Measurements from ENCODE around the gene OTOS.

Gene OTOS

DNA sequence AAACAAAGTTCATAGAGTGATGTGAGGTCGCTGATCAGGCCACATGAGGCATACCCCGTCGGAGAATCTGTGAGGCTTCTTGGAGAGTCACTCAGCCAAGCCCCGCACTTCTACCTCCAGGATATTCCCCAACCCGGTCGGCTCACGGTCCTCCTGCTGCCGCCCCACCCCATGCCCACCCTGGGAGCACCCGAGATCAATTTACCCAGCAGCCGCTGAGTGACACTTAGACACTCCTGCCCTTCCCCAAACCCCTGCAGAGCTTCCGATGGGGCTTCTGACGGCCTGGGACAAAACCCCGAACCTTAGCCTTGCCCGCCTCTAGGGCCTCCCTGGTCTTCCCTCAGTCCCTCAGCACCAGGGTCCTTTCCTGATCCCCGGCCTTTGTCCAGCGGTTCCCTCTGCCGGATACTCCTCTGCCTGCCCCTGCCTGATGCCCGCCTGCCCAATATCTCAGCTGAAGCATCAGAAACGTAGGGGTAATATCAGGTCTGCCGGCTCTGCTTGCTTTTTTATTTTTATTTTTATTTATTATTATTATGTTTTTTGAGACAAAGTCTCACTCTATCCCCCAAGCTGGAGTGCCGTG, 18.9 kb upstream of the OTOS start:
- no peak for TF ChIP-seq CTCF (IDR thresholded peaks at IDR 0.05; ENCODE audit: low read depth, low read length)
- no peak overlapping the region for H3K4me3 ChIP-seq (ENCODE audit: low read depth, low read length)

DNA sequence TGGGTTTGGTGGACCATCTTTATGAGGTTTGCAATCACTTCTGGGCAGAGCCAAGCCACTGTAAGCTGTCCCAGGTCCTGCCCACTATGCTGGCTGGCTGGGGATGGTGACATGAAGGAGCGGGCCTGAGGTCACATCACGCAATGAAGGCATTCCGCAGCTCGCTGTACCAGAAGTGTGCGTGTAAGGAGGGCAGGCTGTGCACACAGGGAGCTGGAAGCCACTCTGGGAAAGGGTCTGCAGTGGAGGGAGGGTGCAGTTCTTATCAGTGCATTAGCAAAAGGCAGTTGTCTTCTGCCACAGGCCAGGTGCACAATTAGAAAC, 16.7 kb upstream of the OTOS start:
- TF ChIP-seq CTCF (IDR thresholded peaks at IDR 0.05; ENCODE audit: low read depth, low read length) = no peak
- H3K4me3 ChIP-seq (ENCODE audit: low read depth, low read length) = no peak overlapping the region

DNA sequence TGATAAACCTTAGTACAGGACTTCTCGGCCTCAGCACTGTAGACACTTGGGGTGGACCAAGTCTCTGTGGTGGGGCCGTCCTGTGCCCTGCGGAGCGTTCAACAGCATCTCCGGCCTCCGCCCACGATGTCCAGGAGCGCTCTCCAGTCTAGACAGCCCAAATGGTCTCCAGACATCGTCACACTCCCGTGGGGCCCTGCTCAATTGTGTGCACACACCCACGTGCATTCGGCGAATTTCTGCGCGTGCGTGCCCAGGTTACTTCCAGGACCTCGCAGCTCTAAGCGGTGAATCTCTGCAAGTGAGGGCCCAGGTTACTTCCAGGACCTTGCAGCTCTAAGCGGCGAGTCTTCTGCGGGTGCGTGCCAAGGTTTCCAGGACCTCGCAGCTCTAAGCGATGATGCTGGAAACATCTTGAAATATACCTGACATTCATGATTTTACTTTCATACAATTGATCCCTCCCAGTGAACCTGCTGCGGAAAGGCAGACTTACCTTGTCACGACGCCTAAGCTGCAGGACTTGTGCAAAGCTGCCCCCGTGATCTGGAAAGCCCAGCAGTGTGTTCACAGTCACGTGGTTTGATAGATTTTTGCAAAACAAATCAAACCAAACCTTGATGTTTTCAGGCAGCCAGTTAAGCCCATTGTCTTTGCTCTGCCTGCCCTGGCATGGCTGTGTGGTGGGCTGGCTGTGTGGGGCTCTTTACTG, 16.1 kb upstream of the OTOS start:
- no peak overlapping the region for H3K4me3 ChIP-seq (ENCODE audit: low read depth, low read length)
- TF ChIP-seq CTCF (IDR thresholded peaks at IDR 0.05; ENCODE audit: low read depth, low read length) = no peak

- H3K4me3 ChIP-seq (ENCODE audit: low read depth, low read length) = no peak overlapping the region
- TF ChIP-seq CTCF (IDR thresholded peaks at IDR 0.05; ENCODE audit: low read depth, low read length) = no peak
Measured at GRCh38 chr2:240155745-240156390, 15.4 kb upstream of the OTOS start.

DNA sequence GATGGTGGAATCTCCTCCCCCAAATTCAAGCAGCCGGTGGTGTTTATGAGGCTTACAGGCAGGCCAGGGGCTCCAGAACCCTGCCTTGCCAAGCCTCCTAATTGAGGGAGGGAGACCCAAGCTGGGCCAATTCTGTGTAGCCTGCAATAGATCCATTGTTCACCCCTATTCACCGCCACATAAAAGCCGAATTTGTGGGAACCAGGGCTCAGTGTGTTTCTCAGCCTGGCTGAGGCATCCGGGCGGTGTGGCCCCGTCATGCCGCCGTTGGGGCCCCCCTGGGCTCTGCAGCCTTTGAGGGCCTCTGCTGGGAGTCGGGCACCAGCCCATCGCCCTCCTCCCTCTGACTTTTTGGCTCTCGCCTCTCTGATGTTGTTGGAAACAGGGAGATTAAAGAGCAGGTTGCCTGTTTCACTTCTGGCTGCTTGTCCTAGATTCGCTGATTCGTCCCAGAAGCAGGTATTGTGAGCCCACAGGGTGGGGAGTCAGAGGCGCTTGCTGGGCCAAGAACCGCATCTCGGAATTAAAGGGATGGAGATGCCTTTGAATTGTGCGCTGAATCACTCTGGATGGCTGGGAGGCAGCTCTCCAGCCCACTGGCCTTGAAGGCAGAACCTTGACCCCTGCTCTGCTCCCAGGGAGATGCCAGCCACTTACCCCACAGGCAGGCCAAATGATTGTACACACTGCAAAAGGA, 14.7 kb upstream of the OTOS start:
- no peak for TF ChIP-seq CTCF (IDR thresholded peaks at IDR 0.05; ENCODE audit: low read depth, low read length)
- no peak overlapping the region for H3K4me3 ChIP-seq (ENCODE audit: low read depth, low read length)

DNA sequence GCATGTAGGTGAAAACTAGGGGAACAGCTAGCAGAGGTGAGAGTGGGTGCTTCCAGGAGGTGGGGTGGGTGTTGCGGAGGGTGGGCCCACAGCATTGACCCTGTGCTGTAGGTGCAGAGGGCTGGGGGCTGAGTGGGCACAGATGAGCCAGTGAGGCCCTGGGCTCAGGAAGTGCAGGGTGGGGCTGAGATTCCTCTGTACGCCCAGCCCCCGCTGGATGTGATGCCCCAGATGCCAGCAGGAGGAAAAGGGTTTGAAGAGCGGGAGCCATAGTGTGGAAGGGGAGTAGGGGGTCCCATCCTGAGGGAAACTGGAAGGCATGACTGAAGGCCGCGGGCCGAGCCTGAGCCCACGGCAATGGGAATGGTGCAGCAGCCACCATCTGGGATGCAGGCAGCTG, 14.1 kb upstream of the OTOS start:
- H3K4me3 ChIP-seq (ENCODE audit: low read depth, low read length) = no peak overlapping the region
- no peak for TF ChIP-seq CTCF (IDR thresholded peaks at IDR 0.05; ENCODE audit: low read depth, low read length)

DNA sequence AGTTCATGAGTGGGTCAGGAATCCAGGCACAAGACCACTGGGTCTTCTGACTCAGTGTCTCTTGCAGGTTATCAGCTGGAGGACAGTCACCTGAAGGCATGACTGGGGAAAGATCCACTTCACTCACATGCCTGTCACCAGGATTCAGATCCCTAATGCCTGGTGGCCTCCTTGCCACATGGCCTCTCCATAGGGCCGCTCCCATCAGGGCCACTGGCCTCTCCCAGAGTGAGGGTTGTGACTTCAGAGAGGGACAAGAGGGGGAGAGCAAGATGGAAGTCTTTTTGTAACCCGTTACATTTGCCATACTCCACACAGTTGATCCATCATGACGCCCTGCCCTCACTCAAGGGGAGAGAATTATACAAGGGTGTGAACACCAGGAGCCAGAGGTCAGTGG, 13.0 kb upstream of the OTOS start:
- H3K4me3 ChIP-seq (ENCODE audit: low read depth, low read length) = no peak overlapping the region
- TF ChIP-seq CTCF (IDR thresholded peaks at IDR 0.05; ENCODE audit: low read depth, low read length) = no peak

Data from WI38 (cell line).